ENCODE measurements around the gene KRT32. TPM values are rescaled to one million over a fixed set of nuclear protein-coding genes. Genes with fewer than 3 reads are reported as not detected.
"Not testable (repeated sequence)": the region's sequence is repeated elsewhere in the genome, so short reads cannot be mapped to it uniquely, and the experiment has no call there.

The KRT32 gene
- total RNA-seq, 1 donor from 2014 or later, result not detected

DNA sequence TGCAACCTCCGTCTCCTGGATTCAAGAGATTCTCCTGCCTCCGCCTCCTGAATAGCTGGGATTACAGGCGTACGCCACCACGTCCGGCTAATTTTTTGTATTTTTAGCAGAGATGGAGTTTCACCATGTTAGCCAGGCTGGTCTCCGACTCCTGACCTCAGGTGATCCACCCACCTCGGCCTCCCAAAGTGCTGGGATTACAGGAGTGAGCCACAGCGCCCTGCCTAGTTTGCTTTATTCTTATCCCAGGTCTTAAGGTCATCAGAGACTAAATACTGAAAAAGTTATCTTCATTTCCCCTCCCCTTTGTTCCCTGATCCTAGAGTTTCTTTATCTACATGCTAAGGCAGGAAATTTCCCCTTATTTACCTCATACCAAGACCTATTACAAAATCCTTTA, 36.8 kb downstream of the KRT32 start:
- intact Hi-C loops (cut with micrococcal nuclease), result not testable (repeated sequence)

DNA sequence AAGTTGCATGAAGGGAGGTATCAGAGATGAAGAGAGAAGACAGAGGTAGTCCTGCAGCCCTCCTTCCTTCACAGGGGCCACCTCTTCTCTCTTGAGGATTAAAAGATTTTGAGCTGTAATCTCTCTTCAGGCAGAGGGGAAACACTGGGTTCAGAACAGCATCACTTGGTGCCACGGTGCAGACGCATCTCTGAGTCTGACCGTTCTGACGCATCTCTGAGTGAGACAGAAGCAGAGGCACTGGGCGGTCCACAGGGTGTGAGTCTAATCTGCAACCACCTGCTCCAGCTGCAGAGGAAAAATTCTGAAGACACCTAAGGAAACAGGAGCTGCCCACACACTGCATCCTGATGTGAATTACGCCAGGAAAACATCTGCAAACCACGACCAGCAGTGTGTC, 37.5 kb downstream of the KRT32 start:
- intact Hi-C loops (cut with micrococcal nuclease), result no loop called here

- intact Hi-C loops (cut with micrococcal nuclease), result no loop called here
Measured at GRCh38 chr17:41428591-41429291, 38.4 kb downstream of the KRT32 start.

DNA sequence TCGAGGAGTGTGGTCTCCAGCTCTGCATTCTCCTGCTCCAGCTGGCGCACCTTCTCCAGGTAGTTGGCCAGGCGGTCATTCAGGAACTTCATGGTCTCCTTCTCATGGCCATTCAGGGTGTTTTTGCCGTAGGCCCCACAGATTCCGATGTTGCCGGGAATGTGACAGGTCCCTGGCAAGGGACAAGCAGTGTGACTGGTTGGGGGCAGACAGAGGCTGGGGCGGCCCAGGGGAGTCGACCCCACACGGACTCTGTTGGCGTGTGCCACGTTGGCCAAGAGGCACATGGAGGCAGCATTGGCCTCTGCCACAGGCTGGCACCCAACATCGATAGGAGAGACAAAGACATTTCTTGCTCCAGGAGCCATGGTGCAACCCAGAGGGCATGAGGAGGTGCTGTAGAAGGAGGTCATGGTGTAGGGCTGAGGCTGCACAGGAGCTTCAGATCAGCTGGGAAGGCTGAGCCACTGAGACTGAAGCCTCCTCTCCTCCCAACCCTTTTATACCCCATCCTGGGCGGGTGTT, 43.0 kb downstream of the KRT32 start, which contains the start of gene KRT37:
Gene KRT37, minus strand, starts transcription at position 475 of the 525 bp plus-strand sequence. Its CDS starts 62 bp downstream, at position 413.
- intact Hi-C loops (cut with micrococcal nuclease), result no loop called here

GRCh38 chr17:41422586-41422985, 44.6 kb downstream of the KRT32 start:
- intact Hi-C loops (cut with micrococcal nuclease), result not testable (repeated sequence)

- intact Hi-C loops (cut with micrococcal nuclease), result no loop called here
Measured at GRCh38 chr17:41421617-41422016, 45.6 kb downstream of the KRT32 start.

GRCh38 chr17:41421116-41421515, 46.1 kb downstream of the KRT32 start:
- intact Hi-C loops (cut with micrococcal nuclease), result no loop called here

DNA sequence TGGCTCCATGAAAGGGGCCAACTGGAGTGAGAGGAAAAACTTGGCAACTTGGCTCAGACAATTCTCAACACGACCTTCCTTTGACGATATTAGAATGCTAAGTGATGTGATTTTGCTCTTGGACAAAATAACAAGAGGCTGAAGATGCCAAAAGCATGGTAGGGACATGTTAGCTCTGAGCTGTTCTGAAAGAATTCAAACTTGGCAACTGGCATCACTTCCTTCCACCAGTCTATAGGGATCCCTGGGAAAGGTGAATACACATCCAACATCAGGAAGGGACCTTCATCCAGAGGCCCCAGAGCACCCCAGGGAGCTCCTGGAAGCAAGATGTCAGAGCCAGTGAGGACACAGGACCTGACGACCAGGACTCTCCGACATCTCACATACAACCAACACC, 47.1 kb downstream of the KRT32 start:
- intact Hi-C loops (cut with micrococcal nuclease), result no loop called here

- intact Hi-C loops (cut with micrococcal nuclease), result no loop called here
Measured at GRCh38 chr17:41419716-41420115, 47.5 kb downstream of the KRT32 start.

DNA sequence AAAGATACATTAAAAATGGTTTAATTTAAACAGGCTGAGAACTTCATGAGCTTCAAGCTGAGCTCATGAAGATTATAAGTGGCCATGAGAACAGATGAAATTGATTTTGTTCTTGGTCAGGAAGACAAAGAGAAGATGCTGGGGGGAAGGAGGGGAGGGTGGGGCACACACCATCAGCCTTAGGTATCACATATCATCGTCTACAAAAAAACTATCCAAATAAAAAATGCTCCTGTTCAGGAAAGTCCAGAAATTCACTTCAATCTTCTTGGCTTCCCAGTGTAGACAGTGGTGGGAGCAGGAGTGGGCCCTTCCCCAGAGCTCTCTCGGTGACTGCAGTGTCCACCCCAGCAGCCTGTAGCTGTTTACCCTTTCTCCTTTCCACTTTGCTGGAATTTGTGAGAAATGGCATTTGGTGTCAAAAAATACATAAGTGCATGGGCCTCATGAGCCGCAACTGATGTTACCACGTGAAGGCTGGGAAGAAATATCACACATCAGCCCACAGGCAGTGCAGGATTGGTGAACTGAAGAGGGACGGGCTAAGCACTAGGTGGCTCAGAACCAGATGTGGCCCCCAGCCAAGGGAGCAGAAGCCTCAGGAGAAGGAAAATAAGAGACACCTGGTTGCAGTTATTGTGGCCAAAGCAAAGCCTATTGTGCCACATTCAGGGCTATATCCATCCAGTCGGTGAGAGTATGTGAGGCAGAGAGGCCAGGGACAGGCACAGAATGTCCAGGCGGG, 48.9 kb downstream of the KRT32 start:
- intact Hi-C loops (cut with micrococcal nuclease), result no loop called here

GRCh38 chr17:41417576-41418015, 49.6 kb downstream of the KRT32 start:
- intact Hi-C loops (cut with micrococcal nuclease), result loop anchor here (2.0 kb wide), 1 partner anchor 77 kb away; no protein-coding TSS in a partner anchor

- intact Hi-C loops (cut with micrococcal nuclease), result loop anchor here (2.0 kb wide), 1 partner anchor 78 kb away; no protein-coding TSS in a partner anchor
Measured at GRCh38 chr17:41417127-41417526, 50.1 kb downstream of the KRT32 start.

- intact Hi-C loops (cut with micrococcal nuclease), result loop anchor here (2.0 kb wide), 1 partner anchor 78 kb away; no protein-coding TSS in a partner anchor
Measured at GRCh38 chr17:41416479-41416878, 50.7 kb downstream of the KRT32 start.

DNA sequence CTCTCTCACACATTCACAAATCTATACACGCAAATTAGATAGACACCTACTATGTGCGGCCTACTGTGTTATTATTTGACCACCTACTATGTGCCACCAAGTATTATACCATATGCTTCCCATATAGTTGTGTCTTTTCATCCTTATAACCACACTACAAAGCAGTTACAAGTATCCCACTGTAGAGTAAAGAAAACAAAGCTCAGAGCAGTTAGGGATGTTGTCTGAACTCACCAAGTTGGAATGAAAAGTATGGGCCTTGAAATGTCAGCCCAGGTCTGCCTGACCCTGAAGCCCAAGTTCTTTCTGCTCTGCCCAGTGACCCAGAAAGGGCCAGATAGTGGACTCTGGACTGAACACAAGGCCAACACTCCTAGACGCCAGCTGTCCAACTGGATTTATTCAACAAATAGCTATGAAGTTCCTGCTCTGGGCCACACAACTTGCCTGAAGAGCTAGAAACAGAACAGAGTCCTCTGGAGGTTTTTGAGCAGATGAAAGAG, 51.3 kb downstream of the KRT32 start:
- intact Hi-C loops (cut with micrococcal nuclease), result loop anchor here (2.0 kb wide), 1 partner anchor 79 kb away; no protein-coding TSS in a partner anchor

- intact Hi-C loops (cut with micrococcal nuclease), result no loop called here
Measured at GRCh38 chr17:41415411-41415810, 51.8 kb downstream of the KRT32 start.

GRCh38 chr17:41413982-41414381, 53.2 kb downstream of the KRT32 start:
- intact Hi-C loops (cut with micrococcal nuclease), result no loop called here

GRCh38 chr17:41413353-41413957, 53.7 kb downstream of the KRT32 start:
- intact Hi-C loops (cut with micrococcal nuclease), result no loop called here

DNA sequence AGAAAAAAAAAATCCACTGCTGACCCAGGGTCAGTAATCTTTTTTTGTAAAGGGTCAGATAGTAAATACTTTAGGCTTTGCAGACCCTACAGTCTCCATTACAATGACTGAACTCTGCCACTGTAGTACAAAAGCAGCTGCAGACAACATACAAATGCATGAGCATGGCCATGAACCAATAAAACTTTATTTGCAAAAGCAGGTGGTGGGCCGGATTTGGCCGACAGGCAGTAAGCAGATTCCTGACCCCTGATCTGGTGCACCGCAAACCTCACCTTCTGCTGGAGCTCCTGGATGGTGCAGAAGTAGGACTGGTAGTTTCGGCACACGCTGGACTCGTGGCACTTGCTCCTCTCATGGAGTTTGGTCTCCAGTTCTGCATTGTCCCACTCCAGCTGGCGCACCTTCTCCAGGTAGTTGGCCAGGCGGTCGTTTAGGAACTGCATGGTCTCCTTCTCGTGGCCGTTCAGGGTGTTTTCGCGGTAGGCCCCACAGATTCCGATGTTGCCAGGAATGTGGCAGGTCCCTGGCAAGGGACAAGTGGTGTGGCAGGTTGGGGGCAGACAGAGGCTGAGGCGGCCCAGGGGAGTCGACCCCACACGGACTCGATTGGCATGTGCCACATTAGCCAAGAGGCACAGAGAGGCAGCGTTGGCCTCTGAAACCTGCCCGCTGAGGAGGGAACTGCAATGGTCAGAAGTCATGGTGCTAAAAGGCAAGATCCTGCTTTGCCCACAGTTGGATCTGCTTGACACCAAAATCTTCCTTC, 55.9 kb downstream of the KRT32 start:
- intact Hi-C loops (cut with micrococcal nuclease), result no loop called here

Measured in T-helper 1 cell treated with Interleukin-12 subunit alpha and Interleukin-12 subunit beta and Interleukin-4 antibody, amounts not matched to agents 30 ng/mL and 1 ng/mL, for 36 hours (primary cell).